Measurements from ENCODE around the gene UQCRC2.

DNA sequence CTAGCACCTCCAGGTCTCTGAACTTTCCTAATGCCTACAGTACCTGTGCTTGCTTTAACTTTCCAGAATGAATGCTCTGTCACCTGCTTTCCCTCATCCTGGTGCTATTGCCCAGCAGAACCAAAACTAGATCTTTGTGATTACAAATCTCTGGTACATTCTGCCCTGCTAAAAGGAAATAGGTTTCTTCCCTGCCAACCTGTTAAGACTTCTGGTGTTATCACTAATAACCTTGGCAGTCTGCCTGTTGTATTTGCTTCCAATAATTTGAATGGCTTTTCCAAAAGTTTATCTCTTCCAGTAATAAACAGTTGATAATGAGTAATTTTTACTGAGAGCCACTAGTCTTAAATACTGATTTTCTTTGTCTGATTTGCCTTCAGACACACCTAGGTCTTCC is 32.4 kb downstream of the UQCRC2 start:
- TF ChIP-seq CTCF (IDR thresholded peaks at IDR 0.05; ENCODE audit: low read length) (no peak), EZH2phosphoT487 (IDR thresholded peaks at IDR 0.05; ENCODE audit: low read length) (no peak), EZH2 (optimal IDR thresholded peaks at IDR 0.05; ENCODE audit: low read depth, low read length) (no peak)
